ENCODE data around the gene RAD21L1.

RAD21L1 gene

DNA sequence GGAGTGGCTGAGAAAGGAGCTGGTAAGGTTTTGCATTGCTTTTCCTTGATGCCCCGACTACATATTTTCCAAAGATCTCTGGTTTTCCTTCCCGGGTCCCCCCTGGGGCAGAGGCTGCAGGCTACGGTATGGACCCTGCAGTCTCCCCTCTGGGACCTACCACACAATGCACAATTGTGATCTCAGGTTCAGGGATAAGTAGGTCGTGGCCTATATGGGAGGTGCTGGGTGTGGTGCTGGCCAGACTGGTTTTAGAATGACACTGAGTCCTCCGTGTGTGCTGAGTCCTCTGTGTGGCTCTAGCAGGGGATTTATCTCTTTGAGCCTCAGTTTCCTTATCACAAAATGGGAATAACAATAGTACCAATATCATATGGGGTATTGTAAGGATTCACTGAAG lies 22.2 kb upstream of the RAD21L1 start:
- DNase-seq: no peak
- Histone ChIP-seq H3K4me1 (no peaks in the 10 kb centered on the region), H3K4me3 (ENCODE audit: low read depth, low read length) (no peak overlapping the region), H3K36me3 (no peaks in the 10 kb centered on the region), H3K27me3 (no peaks in the 10 kb centered on the region), H3K9me3 (no peaks in the 10 kb centered on the region)
- TF ChIP-seq, protein P1, sequence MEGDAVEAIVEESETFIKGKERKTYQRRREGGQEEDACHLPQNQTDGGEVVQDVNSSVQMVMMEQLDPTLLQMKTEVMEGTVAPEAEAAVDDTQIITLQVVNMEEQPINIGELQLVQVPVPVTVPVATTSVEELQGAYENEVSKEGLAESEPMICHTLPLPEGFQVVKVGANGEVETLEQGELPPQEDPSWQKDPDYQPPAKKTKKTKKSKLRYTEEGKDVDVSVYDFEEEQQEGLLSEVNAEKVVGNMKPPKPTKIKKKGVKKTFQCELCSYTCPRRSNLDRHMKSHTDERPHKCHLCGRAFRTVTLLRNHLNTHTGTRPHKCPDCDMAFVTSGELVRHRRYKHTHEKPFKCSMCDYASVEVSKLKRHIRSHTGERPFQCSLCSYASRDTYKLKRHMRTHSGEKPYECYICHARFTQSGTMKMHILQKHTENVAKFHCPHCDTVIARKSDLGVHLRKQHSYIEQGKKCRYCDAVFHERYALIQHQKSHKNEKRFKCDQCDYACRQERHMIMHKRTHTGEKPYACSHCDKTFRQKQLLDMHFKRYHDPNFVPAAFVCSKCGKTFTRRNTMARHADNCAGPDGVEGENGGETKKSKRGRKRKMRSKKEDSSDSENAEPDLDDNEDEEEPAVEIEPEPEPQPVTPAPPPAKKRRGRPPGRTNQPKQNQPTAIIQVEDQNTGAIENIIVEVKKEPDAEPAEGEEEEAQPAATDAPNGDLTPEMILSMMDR (IDR thresholded peaks at IDR 0.05; ENCODE audit: low read depth, low read length): no peak

DNA sequence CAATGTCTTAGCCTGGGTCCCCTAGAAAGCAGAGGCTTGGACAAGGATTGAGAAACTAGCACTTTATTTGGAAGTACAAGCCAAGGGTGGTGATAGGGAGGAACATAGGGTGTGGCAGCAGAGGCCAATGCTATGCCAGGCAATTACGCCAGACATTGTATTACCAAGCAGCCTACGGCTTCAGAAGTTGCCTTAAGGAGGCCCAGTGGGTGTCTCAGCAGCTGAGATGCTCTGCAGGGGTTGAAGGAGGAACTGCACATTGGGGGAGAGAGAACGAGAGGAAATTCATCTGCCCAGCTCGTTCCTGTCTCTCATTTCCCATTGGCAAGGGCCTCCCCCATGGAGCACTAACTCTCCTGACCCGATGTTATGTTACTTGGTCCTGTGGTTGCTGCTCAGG lies 21.7 kb upstream of the RAD21L1 start:
- no peaks in the 10 kb centered on the region for H3K4me1 ChIP-seq
- no peak overlapping the region for H3K4me3 ChIP-seq (ENCODE audit: low read depth, low read length)
- H3K27me3 ChIP-seq: no peaks in the 10 kb centered on the region
- no peaks in the 10 kb centered on the region for H3K36me3 ChIP-seq
- no peaks in the 10 kb centered on the region for H3K9me3 ChIP-seq
- DNase-seq: no peak
- TF ChIP-seq, protein P1 (IDR thresholded peaks at IDR 0.05; ENCODE audit: low read depth, low read length): no peak

DNA sequence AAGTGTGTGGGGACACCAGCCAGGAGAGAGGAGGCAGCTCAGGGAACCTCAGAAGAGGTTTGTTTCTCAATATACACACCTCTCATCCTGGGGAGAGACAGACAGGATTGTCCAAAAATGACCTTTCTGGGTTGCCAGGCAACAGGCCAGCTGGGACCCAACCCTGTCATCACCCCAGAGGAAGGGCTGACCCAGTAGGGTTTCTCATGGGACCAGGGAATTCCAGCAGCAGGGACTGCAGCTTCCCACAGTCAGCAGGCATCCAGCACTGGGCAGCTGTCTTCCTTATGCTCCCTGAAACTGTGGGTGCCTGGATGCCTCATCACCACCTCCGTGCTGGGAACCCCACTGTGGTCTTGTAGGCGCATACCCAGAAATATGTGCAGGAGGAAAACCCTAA lies 21.3 kb upstream of the RAD21L1 start:
- TF ChIP-seq, protein P1 (IDR thresholded peaks at IDR 0.05; ENCODE audit: low read depth, low read length): no peak
- Histone ChIP-seq H3K27me3 (no peaks in the 10 kb centered on the region), H3K4me1 (no peaks in the 10 kb centered on the region), H3K4me3 (ENCODE audit: low read depth, low read length) (no peak overlapping the region), H3K9me3 (no peaks in the 10 kb centered on the region), H3K36me3 (no peaks in the 10 kb centered on the region)
- no peak for DNase-seq

DNA sequence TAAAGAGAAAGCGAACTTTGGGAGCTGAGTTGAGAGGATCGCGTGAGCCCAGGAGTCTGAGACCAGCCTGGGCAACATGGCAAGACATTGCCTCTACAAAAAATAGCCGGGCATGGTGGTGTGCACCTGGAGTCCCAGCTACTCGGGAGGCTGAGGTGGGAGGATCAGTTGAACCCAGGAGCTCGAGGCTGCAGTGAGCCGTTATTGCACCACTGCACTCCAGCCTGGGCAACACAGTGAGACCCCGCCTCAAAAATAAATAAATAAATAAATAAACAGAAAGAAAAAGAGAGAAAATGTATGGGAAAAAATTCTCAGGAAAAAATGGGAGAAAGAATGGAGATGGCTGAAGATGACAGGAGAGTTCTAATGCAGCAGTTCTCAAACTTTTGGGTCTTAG lies 20.0 kb upstream of the RAD21L1 start:
- TF ChIP-seq, protein P1 (IDR thresholded peaks at IDR 0.05; ENCODE audit: low read depth, low read length): no peak
- no peak for DNase-seq
- H3K4me1 ChIP-seq: no peaks in the 10 kb centered on the region
- H3K4me3 ChIP-seq (ENCODE audit: low read depth, low read length): no peak overlapping the region
- H3K9me3 ChIP-seq: no peaks in the 10 kb centered on the region
- no peaks in the 10 kb centered on the region for H3K27me3 ChIP-seq
- H3K36me3 ChIP-seq: no peaks in the 10 kb centered on the region

DNA sequence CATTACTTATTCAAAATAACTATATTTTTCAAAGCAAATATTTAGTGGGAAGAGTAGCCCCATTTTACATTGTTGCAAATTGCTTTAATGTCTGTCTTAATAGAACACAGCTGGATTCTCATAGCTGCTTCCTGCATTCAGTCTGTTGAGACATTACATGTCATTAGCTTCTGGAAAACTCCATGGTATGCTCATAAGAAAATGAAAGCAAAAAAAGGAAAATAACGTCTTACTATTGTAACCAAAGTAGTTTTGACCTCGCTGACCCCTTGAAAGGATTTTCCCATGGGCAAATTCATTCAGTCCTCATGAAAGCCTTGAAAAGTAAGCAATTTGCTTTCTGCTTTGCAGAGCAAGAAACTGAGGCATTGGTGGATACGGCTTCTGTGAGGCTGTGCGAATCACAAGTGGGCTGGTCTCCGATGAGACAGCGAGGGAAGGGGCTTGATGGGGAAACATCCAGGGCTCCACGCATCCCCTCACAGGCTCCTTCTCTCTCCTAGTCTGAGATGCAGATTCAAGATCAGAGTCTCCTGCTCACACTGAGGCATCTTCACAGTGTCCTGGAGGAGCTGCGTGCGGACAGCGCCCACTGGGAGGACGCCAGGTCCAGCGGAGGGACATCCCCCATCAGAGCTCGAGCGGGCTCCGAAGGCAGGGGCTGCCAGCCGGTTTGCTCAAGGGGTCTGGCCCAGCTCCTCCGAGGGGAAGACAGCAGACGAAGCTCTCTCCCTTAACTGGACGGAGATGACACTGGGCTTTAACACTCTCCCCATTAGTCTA lies 19.3 kb upstream of the RAD21L1 start:
- DNase-seq: no peak
- H3K4me1 ChIP-seq: no peaks in the 10 kb centered on the region
- no peak overlapping the region for H3K4me3 ChIP-seq (ENCODE audit: low read depth, low read length)
- no peaks in the 10 kb centered on the region for H3K36me3 ChIP-seq
- H3K9me3 ChIP-seq: no peaks in the 10 kb centered on the region
- TF ChIP-seq, protein P1 (IDR thresholded peaks at IDR 0.05; ENCODE audit: low read depth, low read length): no peak
- H3K27me3 ChIP-seq: no peaks in the 10 kb centered on the region

DNA sequence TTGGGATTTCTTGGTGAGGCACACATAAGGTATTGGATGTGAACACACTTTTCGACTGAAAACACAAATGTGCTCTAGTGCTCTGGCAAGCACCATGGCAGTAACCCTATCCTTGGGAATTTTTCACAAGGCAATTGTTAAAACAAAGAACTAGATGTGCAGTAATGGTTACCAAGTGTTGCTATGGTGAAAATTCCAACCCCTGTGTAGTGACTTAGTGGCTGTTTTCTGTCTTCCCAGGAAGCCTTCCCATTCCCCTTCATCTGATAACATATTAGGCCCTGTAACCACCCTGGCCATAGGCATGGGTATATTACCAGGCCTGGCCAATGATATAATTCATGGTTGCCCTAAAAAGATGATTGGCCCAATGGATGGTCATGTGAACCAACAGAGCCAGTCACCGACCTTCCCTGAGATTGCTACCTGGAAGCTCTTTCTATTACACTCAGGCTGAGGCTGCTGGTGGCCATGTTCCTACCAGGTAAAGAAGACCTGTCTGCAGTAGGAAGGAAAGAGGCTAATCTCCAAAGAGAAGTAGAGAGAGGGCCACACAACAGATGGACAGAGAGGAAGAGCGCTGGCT lies 18.5 kb upstream of the RAD21L1 start:
- TF ChIP-seq, protein P1 (IDR thresholded peaks at IDR 0.05; ENCODE audit: low read depth, low read length): no peak
- Histone ChIP-seq H3K4me1 (no peaks in the 10 kb centered on the region), H3K27me3 (no peaks in the 10 kb centered on the region), H3K36me3 (no peaks in the 10 kb centered on the region), H3K4me3 (ENCODE audit: low read depth, low read length) (no peak overlapping the region), H3K9me3 (no peaks in the 10 kb centered on the region)
- DNase-seq: no peak

Measured in BE2C (cell line).